Measurements from ENCODE around the gene TNFRSF1A.
"Not testable (repeated sequence)": the region's sequence is repeated elsewhere in the genome, so short reads cannot be mapped to it uniquely, and the experiment has no call there.

The TNFRSF1A gene

GRCh38 chr12:6355491-6356373, 13.9 kb upstream of the TNFRSF1A start:
- no peak for DNase-seq

- DNase-seq = no peak
These were observed 12.9 kb upstream of the TNFRSF1A start for GRCh38 chr12:6354495-6355393.

GRCh38 chr12:6352193-6353173, 10.6 kb upstream of the TNFRSF1A start:
- no peak for DNase-seq

- DNase-seq = no peak
These were observed 9.7 kb upstream of the TNFRSF1A start for GRCh38 chr12:6351622-6352021.

GRCh38 chr12:6347367-6348338, 5.8 kb upstream of the TNFRSF1A start:
- no peak for DNase-seq

- DNase-seq = no peak
These were observed 5.1 kb upstream of the TNFRSF1A start for GRCh38 chr12:6346942-6347341.

GRCh38 chr12:6346235-6346832, 4.5 kb upstream of the TNFRSF1A start:
- DNase-seq = no peak

- no peak for DNase-seq
These were observed 3.6 kb upstream of the TNFRSF1A start for GRCh38 chr12:6345319-6346091.

GRCh38 chr12:6344101-6344660, 2.3 kb upstream of the TNFRSF1A start:
- DNase-seq = not testable (repeated sequence)

GRCh38 chr12:6343518-6343917, 1.6 kb upstream of the TNFRSF1A start:
- DNase-seq = no peak

- no peak for DNase-seq
These were observed 439 bp upstream of the TNFRSF1A start for GRCh38 chr12:6342140-6342889.

- DNase-seq = no peak
These were observed 995 bp downstream of the TNFRSF1A start for GRCh38 chr12:6340745-6341416.

GRCh38 chr12:6340032-6340638, 1.7 kb downstream of the TNFRSF1A start:
- no peak for DNase-seq

- DNase-seq = no peak
These were observed 2.9 kb downstream of the TNFRSF1A start for GRCh38 chr12:6338955-6339354.

GRCh38 chr12:6338536-6338935, 3.3 kb downstream of the TNFRSF1A start:
- not testable (repeated sequence) for DNase-seq

- DNase-seq = no peak
These were observed 3.9 kb downstream of the TNFRSF1A start for GRCh38 chr12:6337958-6338433.

All from NCI-H187 (cell line).